HFF-Myc (cell line): ENCODE measurements around the gene THAP12.
"Not testable (repeated sequence)": the region's sequence is repeated elsewhere in the genome, so short reads cannot be mapped to it uniquely, and the experiment has no call there.

Source experiments
- DNase-seq: peaks from one replicate; pipeline ENCODE4 v3.0.0-alpha.2; 2011; ENCODE audit warnings: low read depth; ENCODE audit errors: extremely low read depth
- H3K4me3 ChIP-seq: replicated peaks from 2 replicates; pipeline ENCODE4 v1.5.1; 2011; ENCODE audit warnings: low read depth, mild to moderate bottlenecking, control low read depth, low read length
- TF ChIP-seq, protein P1 (sequence below): IDR thresholded peaks from 2 replicates; pipeline ENCODE4 v1.5.1; 2012; ENCODE audit warnings: mild to moderate bottlenecking, low read depth, low read length, control low read depth; ENCODE audit errors: missing control alignments

The THAP12 gene

DNA sequence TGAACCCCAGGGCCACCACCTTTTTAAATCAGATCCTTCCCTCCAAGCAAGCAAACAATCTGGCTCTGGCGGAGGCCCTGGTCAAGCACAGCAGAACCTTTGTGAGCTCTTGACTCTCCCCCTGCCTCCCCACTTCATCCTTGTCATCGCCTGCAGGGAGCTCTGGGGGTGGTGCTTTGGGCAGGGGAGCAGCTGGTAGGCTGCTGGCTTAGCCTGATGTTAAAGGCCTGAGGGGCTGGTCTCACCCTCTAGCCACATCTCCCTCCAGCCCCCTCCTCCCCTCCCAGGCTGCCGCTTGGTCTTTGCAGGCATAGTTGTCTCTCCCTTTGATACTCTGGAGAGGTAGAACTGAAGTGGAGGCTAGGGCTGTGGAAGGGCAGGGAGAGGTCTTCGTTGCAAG is 50.9 kb downstream of the THAP12 start:
- no peak for DNase-seq
- TF ChIP-seq, protein P1, sequence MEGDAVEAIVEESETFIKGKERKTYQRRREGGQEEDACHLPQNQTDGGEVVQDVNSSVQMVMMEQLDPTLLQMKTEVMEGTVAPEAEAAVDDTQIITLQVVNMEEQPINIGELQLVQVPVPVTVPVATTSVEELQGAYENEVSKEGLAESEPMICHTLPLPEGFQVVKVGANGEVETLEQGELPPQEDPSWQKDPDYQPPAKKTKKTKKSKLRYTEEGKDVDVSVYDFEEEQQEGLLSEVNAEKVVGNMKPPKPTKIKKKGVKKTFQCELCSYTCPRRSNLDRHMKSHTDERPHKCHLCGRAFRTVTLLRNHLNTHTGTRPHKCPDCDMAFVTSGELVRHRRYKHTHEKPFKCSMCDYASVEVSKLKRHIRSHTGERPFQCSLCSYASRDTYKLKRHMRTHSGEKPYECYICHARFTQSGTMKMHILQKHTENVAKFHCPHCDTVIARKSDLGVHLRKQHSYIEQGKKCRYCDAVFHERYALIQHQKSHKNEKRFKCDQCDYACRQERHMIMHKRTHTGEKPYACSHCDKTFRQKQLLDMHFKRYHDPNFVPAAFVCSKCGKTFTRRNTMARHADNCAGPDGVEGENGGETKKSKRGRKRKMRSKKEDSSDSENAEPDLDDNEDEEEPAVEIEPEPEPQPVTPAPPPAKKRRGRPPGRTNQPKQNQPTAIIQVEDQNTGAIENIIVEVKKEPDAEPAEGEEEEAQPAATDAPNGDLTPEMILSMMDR: no peak
- H3K4me3 ChIP-seq: no peak overlapping the region

DNA sequence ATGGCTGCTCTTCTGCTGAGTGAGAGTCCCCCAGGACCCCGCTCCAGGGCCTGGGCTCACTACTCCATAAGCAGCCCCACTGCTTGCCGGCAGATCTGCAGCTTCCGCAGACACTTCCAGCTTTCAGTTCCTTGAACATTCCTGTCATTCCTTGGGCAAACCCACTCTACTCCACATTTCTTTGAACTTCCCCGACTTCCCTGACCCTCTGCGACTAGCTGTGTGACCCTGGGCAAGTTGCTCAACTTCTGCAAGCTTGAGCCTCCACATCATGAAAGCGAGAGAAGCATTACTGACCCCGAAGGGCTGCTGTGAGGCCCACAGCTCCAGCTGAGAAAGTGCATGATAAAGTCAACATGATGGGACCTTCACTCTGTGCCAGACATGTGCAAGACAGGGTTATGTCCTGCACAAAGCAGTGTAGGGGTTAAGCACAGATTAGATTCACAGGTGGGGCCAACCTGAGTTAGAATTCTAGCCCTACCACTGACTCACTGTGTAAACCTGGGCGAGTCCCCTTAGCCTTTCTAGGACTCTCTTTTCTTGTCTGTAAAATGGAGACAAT is 51.8 kb downstream of the THAP12 start:
- no peak for DNase-seq
- TF ChIP-seq, protein P1: no peak
- H3K4me3 ChIP-seq: no peak overlapping the region

DNA sequence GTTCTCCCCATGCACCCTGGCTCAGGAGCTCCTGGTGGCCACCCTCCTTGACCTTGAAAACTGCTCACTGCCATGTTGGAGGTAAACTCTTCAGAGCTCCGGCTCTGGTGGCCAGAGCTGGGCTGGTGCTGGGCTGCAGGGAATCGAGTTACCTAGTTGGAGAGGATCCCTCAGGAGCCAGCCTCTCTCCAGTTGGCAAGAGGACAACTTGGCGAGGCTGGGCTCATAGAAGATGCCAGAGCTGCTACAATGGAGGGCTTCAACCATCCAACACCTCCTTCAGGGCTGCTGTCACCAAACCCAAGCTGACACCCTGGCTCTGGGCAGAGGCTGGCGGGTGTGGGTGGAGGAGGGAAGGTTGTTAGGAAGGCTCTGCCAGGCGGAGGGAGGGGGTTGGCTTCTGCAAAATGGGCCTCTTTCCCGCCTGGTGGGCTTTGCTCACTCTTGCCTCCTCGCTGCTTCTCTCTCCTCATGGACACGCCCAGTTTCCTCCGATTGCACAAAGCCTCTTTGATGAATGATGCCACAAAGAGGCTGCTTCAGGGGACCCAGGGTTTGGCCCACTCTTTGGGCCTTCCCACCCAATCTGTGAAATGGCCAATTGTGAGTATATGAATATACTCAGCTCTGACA is 53.1 kb downstream of the THAP12 start:
- no peak for DNase-seq
- TF ChIP-seq, protein P1: no peak
- H3K4me3 ChIP-seq: no peak overlapping the region

DNA sequence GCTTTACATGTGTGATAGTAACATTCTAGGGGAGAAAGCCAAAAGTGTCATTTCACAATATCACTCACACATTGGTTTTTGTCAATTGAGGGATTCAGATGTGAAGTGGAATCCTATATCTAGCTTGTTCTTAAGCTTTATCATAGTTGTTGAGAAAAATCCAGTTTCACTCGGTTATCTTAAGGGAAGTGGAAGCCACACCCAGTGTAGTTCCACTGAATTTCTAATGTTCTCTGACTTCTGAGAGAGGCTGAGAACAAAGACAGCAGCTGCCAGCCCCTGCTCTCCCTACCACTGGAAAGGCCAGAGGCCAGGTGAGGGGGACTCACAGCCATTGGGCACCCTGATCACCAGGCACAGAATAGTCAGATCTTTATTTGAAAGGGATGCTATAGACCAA is 53.7 kb downstream of the THAP12 start:
- TF ChIP-seq, protein P1: no peak
- DNase-seq: no peak
- no peak overlapping the region for H3K4me3 ChIP-seq

DNA sequence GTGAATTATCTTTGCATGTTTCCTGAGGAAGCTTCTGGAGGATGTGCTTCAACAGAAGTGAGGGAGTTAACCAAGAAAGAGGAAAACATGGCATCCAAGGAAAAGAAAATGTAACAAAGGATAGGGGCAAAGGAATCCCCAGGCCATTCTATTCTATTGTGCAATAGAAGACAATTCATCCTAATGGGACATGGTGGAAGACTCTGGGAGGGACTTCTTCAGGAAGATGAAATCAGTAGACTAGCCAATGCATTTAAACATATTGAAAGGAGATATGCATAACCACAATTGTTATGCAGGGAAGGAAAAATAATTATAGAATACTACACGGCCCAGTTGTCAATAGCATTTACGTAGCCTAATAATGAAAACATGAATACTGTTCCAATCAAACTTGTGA is 55.7 kb downstream of the THAP12 start:
- no peak overlapping the region for H3K4me3 ChIP-seq
- TF ChIP-seq, protein P1: no peak
- DNase-seq: no peak

DNA sequence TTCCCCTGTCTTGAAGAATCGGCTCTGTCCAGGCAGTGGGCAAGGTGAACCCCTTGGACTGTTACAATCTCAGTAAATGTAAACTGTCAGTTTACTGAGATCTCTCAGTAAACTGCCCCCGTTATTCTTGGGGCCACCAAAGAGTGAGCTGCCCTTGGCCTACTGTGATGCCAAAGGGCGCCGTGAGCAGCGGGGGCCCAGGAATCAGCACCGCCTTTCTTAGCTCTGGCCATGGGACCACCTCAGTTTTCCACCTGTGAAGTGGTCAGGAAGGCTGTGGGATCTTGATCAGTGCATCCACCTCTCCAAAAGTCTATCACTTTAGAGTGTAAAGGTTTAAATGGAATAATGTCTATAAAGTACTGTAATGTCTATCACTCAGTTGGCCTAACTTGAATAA is 57.1 kb downstream of the THAP12 start:
- TF ChIP-seq, protein P1: no peak
- no peak for DNase-seq
- no peak overlapping the region for H3K4me3 ChIP-seq

DNA sequence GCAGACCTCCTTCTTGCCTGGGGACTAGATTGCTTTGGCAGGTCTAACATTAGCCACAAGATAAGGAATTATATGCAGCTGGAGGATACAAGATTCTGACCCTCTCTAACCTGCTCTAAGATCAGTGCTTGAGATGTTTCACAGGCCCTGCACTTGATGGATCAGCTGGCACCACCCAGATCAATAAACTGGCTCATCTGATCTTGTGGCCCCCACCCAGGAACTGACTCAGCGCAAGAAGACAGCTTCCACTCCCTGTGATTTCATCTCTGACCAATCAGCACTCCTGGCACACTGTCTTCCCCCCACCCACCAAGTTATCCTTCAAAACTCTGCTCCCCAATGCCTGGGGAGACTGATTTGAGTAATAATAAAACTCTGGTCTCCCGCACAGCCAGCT is 57.6 kb downstream of the THAP12 start:
- H3K4me3 ChIP-seq, DNase-seq: not testable (repeated sequence)
